22Rv1 (cell line): Measurements from ENCODE around the gene PTPRA.

Source experiments
- ZFX ChIP-seq: fragments of 450-650 bp; IDR thresholded peaks from 2 replicates; pipeline ENCODE4 v1.6.1; 2017; ENCODE audit warnings: antibody characterized with exemption, borderline replicate concordance
- TF ChIP-seq, protein P1 (sequence below): fragments of 450-650 bp; IDR thresholded peaks from 2 replicates; pipeline ENCODE4 v1.5.1; 2017; ENCODE audit warnings: mild to moderate bottlenecking

DNA sequence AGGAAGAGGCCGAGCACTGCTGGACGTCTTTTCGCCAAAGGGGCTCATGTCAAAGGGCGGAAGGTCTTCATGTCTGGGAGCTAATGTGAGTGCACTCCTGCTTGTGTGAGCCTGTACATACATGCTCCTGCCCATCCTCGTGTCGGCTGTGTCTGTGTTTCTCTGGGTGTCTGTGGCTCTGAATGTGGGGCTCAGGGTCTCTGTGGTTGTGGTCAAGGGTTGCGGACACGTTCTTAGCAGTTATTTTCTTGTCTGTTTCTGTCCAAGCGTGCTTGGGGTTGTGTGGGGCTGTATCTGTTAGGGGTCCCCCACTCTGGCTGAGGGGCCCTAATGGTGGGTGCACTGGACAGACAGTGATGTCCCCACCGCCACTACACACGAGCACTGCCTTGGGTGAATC is 208.4 kb downstream of the PTPRA start:
- no peak for TF ChIP-seq ZFX
- TF ChIP-seq, protein P1, sequence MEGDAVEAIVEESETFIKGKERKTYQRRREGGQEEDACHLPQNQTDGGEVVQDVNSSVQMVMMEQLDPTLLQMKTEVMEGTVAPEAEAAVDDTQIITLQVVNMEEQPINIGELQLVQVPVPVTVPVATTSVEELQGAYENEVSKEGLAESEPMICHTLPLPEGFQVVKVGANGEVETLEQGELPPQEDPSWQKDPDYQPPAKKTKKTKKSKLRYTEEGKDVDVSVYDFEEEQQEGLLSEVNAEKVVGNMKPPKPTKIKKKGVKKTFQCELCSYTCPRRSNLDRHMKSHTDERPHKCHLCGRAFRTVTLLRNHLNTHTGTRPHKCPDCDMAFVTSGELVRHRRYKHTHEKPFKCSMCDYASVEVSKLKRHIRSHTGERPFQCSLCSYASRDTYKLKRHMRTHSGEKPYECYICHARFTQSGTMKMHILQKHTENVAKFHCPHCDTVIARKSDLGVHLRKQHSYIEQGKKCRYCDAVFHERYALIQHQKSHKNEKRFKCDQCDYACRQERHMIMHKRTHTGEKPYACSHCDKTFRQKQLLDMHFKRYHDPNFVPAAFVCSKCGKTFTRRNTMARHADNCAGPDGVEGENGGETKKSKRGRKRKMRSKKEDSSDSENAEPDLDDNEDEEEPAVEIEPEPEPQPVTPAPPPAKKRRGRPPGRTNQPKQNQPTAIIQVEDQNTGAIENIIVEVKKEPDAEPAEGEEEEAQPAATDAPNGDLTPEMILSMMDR: no peak
